Uterus (tissue), 2 donors: Measurements from ENCODE around the gene TNPO2.

Experiments used
- POLR2A ChIP-seq, 2 donors: fragments of 450-650 bp; IDR thresholded peaks; one replicate each; pipeline ENCODE4 v1.6.1; 2016; ENCODE audit warnings: antibody characterized with exemption in 2 of 2, mild to moderate bottlenecking in 1 of 2, moderate library complexity in 1 of 2
- TF ChIP-seq, protein P1 (sequence below), 4 experiments: fragments of 200-600 bp in 2 of 4; fragments of 450-650 bp in 2 of 4; sonication (generic) in 2 of 4; IDR thresholded peaks; one replicate each; pipeline ENCODE4 v1.5.1; 2016 to 2019; ENCODE audit warnings: antibody characterized with exemption in 4 of 4, mild to moderate bottlenecking in 2 of 4, moderate library complexity in 1 of 4

DNA sequence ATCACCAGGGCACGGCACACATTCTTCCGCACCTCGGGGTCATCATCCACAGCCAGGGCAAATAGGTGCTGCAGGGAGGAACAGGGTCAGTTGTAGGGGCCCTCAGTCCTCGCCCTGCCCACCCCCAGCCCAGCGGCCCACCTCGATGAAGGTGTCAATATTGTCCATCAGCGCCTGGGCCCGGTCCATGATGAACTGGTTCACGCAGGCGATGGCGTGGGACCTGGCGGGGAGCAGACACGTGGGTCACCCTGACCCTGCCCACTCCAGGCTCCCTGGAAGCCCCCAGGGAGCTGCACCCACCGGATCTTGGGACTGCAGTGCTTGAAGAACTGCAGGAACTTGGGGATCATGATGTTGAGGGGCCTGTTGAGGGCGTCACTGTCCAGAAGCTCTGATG is 8.6 kb downstream of the TNPO2 start:
- TF ChIP-seq, protein P1, sequence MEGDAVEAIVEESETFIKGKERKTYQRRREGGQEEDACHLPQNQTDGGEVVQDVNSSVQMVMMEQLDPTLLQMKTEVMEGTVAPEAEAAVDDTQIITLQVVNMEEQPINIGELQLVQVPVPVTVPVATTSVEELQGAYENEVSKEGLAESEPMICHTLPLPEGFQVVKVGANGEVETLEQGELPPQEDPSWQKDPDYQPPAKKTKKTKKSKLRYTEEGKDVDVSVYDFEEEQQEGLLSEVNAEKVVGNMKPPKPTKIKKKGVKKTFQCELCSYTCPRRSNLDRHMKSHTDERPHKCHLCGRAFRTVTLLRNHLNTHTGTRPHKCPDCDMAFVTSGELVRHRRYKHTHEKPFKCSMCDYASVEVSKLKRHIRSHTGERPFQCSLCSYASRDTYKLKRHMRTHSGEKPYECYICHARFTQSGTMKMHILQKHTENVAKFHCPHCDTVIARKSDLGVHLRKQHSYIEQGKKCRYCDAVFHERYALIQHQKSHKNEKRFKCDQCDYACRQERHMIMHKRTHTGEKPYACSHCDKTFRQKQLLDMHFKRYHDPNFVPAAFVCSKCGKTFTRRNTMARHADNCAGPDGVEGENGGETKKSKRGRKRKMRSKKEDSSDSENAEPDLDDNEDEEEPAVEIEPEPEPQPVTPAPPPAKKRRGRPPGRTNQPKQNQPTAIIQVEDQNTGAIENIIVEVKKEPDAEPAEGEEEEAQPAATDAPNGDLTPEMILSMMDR (IDR thresholded peaks at IDR 0.05): no peak
- TF ChIP-seq POLR2A (IDR thresholded peaks at IDR 0.05): no peak
